GM18505 (cell line): Measurements from ENCODE around the gene NUP93.
"Not testable (repeated sequence)": the region's sequence is repeated elsewhere in the genome, so short reads cannot be mapped to it uniquely, and the experiment has no call there.

Experiments
- ATAC-seq: cut with Tn5 transposase; IDR thresholded peaks from one replicate; pipeline ENCODE4 v1.9.1; 2021; ENCODE audit not compliant: unreplicated experiment
- POLR2A ChIP-seq: IDR thresholded peaks from 4 replicates; pipeline ENCODE4 v1.6.1; 2011; ENCODE audit warnings: borderline replicate concordance; ENCODE audit not compliant: insufficient read depth, insufficient read length; ENCODE audit errors: extremely low read depth

NUP93 gene

GRCh38 chr16:56859636-56860035, 129.7 kb downstream of the NUP93 start:
- no peak for TF ChIP-seq POLR2A
- no peak for ATAC-seq

GRCh38 chr16:56860226-56861020, 130.5 kb downstream of the NUP93 start:
- TF ChIP-seq POLR2A, result peak; percentile 19
- ATAC-seq, result peak; percentile 78

- no peak for TF ChIP-seq POLR2A
- no peak for ATAC-seq
These were observed 131.2 kb downstream of the NUP93 start for GRCh38 chr16:56861092-56861610.

- ATAC-seq, result no peak
- no peak for TF ChIP-seq POLR2A
These were observed 131.8 kb downstream of the NUP93 start for GRCh38 chr16:56861756-56862155.

GRCh38 chr16:56862776-56863175, 132.8 kb downstream of the NUP93 start:
- TF ChIP-seq POLR2A, result no peak
- ATAC-seq, result no peak

- no peak for TF ChIP-seq POLR2A
- no peak for ATAC-seq
These were observed 135.0 kb downstream of the NUP93 start, which contains the start of gene SLC12A3 for GRCh38 chr16:56864960-56865359. Gene SLC12A3, plus strand, starts transcription at chr16:56865207. Its CDS starts 29 bp downstream, at chr16:56865236.

- TF ChIP-seq POLR2A, result no peak
- ATAC-seq, result no peak
These were observed 135.6 kb downstream of the NUP93 start for GRCh38 chr16:56865394-56866062.

GRCh38 chr16:56866955-56867830, 137.3 kb downstream of the NUP93 start:
- TF ChIP-seq POLR2A, result no peak
- ATAC-seq, result no peak

GRCh38 chr16:56868175-56868574, 138.2 kb downstream of the NUP93 start:
- ATAC-seq, result no peak
- no peak for TF ChIP-seq POLR2A

- ATAC-seq, result not testable (repeated sequence)
These were observed 138.8 kb downstream of the NUP93 start for GRCh38 chr16:56868766-56869165.

- TF ChIP-seq POLR2A, result no peak
- no peak for ATAC-seq
These were observed 139.8 kb downstream of the NUP93 start for GRCh38 chr16:56869513-56870275.

GRCh38 chr16:56870276-56870888, 140.5 kb downstream of the NUP93 start:
- TF ChIP-seq POLR2A, result no peak
- no peak for ATAC-seq
